Natural killer cell (primary cell): ENCODE measurements around the gene CEACAM6. TPM values are rescaled to one million over a fixed set of nuclear protein-coding genes. Genes with fewer than 3 reads are reported as not detected.

ENCODE experiments used
- ATAC-seq, 3 donors: fragments of 150-1000 bp in 2 of 3; fragments of 200-7000 bp in 1 of 3; cut with Tn5 transposase; 1 replicate in 1 of 3; 2 replicates in 2 of 3; pipeline ENCODE4 v1.10.0; 2021; ENCODE audit warnings: mild to moderate bottlenecking in 2 of 3, moderate library complexity in 2 of 3
- DNase-seq, 2 donors: peaks; one replicate each; pipeline versions ENCODE4 v3.0.0 to v3.0.0-alpha.2; 2013 to 2021; ENCODE audit warnings: mixed read lengths in 1 of 2
- H3K27ac ChIP-seq: one replicate; pipeline ENCODE4 v1.5.1; 2013; ENCODE audit warnings: mild to moderate bottlenecking, low read length
- H3K27me3 ChIP-seq: one replicate; pipeline ENCODE4 v1.6.1; 2013; ENCODE audit warnings: low read length; ENCODE audit not compliant: control insufficient read depth, insufficient read depth
- H3K36me3 ChIP-seq: one replicate; pipeline ENCODE4 v1.6.1; 2013; ENCODE audit warnings: low read length; ENCODE audit not compliant: control insufficient read depth, insufficient read depth
- H3K4me1 ChIP-seq: one replicate; pipeline ENCODE4 v1.6.1; 2013; ENCODE audit warnings: low read length; ENCODE audit not compliant: control insufficient read depth, insufficient read depth
- H3K4me3 ChIP-seq: one replicate; pipeline ENCODE4 v1.5.1; 2013; ENCODE audit warnings: low read length
- H3K9me3 ChIP-seq: one replicate; pipeline ENCODE4 v1.6.1; 2013; ENCODE audit warnings: low read length; ENCODE audit not compliant: control insufficient read depth, insufficient read depth
- H3K27ac Mint-ChIP-seq, 2 donors: one replicate each; pipeline ENCODE4 v1.8.0; 2022; ENCODE audit warnings: mild to moderate bottlenecking in 2 of 2, mixed read lengths in 2 of 2, moderate library complexity in 1 of 2
- H3K27me3 Mint-ChIP-seq, 2 donors: one replicate each; pipeline ENCODE4 v1.8.0; 2022; ENCODE audit warnings: low read depth in 2 of 2, mixed read lengths in 2 of 2
- H3K36me3 Mint-ChIP-seq: one replicate; pipeline ENCODE4 v1.8.0; 2022; ENCODE audit warnings: mixed read lengths
- H3K4me1 Mint-ChIP-seq, 2 donors: one replicate each; pipeline ENCODE4 v1.8.0; 2022; ENCODE audit warnings: mixed read lengths in 2 of 2
- H3K4me3 Mint-ChIP-seq: one replicate; pipeline ENCODE4 v1.8.0; 2022; ENCODE audit warnings: mild to moderate bottlenecking, moderate library complexity, mixed read lengths
- H3K9me3 Mint-ChIP-seq, 2 donors: one replicate each; pipeline ENCODE4 v1.8.0; 2022; ENCODE audit warnings: mixed read lengths in 2 of 2
- CTCF ChIP-seq: fragments of 200-600 bp; IDR thresholded peaks from one replicate; pipeline ENCODE4 v1.8.0; 2022; ENCODE audit warnings: antibody characterized with exemption
- WGBS: methylation state at CpG from one replicate; pipeline ENCODE4 v1.1.7; 2013; ENCODE audit warnings: missing lambda C conversion rate; ENCODE audit not compliant: insufficient coverage; 5-methylcytosine and 5-hydroxymethylcytosine counted together
- intact Hi-C: fragments of 100-400 bp; cut with micrococcal nuclease; formaldehyde crosslinking; loops from one replicate; pipeline ENCODE4 v1.14.2; 2022
- total RNA-seq, 4 donors: library from RNA; stranded (reverse); fragments of 120-200 nt in 1 of 4; gene quantifications; one replicate each; pipeline versions ENCODE4 v1.2.3 to v1.2.4, GENCODE V29; 2013 to 2022

The CEACAM6 gene
- total RNA-seq, 3 donors from 2014 or later (not counting 1 experiment from before 2014, with no cell fraction given), result not detected

GRCh38 chr19:41804336-41804735, 49.0 kb downstream of the CEACAM6 start:
- peak in 1 of 3 donors; percentile 51 for ATAC-seq
- Mint-ChIP-seq H3K27me3 (peaks cover 13 to 14% of the 10 kb centered on the region in 2 donors), H3K36me3 (no peaks in the 10 kb centered on the region), H3K4me3 (no peak overlapping the region), H3K4me1 (no peaks in the 10 kb centered on the region), H3K9me3 (no peaks in the 10 kb centered on the region), H3K27ac (no peak overlapping the region)
- intact Hi-C loops, result no loop called here
- Histone ChIP-seq H3K4me3 (no peak overlapping the region), H3K9me3 (no peaks in the 10 kb centered on the region), H3K36me3 (no peaks in the 10 kb centered on the region), H3K27me3 (no peaks in the 10 kb centered on the region), H3K4me1 (peaks cover 14% of the 10 kb centered on the region), H3K27ac (no peak overlapping the region)
- DNase-seq, result no peak
- TF ChIP-seq CTCF, result no peak
- WGBS, result 49% methylated on average over 3 of the region's 3 CpGs

DNA sequence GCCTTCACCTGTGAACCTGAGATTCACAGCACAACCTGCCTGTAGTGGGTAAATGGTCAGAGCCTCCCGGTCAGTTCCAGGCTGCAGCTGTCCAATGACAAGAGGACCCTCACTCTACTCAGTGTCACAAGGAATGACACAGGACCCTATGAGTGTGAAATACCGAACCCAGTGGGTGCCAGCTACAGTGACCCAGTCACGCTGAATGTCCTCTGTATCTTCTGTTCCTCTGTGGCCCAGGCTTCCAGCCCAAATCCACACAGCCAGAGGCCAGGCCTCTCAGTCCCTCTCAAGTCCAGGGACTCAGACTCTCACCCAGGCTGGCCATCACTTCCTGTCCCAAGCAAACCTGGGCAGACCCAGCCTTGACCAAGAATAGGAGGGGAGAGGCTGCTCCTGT, 51.8 kb downstream of the CEACAM6 start:
- DNase-seq (no peak), ATAC-seq (no peak)
- Mint-ChIP-seq H3K4me3 (no peak overlapping the region), H3K27me3 (peaks cover 14 to 15% of the 10 kb centered on the region in 2 donors), H3K36me3 (no peaks in the 10 kb centered on the region), H3K27ac (no peak overlapping the region), H3K9me3 (no peaks in the 10 kb centered on the region), H3K4me1 (no peaks in the 10 kb centered on the region)
- Histone ChIP-seq H3K9me3 (no peaks in the 10 kb centered on the region), H3K27ac (no peak overlapping the region), H3K4me1 (peaks cover 27% of the 10 kb centered on the region), H3K36me3 (no peaks in the 10 kb centered on the region), H3K4me3 (no peak overlapping the region), H3K27me3 (no peaks in the 10 kb centered on the region)
- TF ChIP-seq CTCF, result no peak
- intact Hi-C loops, result no loop called here
- 92% methylated on average over 3 of the region's 3 CpGs for WGBS

DNA sequence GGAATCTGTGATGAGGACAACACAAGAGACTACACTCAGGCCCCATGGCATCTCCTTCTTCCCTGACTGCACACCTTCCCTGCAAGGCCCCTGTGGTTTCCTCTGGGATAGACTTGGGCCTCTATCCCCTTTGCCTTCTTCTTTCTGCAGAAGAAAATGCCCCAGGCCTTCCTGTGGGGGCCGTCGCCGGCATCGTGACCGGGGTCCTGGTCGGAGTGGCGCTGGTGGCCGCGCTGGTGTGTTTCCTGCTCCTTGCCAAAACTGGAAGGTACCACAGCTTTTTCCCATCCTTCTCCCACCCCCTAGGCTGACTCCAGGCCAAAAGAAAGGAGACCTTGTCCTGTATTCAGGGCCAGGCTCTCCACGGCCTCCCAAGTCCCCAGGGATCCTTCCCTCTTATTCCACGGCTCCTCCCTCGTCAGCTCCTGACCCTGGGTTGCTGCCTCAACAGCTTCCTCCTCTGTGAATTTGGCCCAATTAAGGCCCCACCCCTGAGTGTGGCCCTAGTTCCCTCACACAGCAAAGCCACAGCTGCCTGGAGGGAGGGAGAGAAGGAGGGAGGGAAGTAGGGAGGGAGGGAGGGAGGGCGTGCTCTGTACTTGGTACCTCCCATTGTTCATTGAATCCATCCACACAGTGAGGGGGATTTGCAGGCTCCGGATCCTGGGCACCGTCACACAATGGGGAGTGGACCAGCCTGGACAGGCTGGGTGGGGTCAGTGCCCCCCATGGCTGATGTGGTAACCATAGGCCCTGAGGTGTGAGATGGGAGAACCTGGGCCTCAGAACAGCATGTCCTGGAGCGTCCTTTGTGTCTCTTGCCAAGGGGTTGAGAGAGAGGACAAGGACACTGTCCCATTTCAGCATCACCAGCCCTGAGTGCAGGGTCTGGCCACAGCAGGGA, 53.6 kb downstream of the CEACAM6 start:
- no peaks in the 10 kb centered on the region for H3K36me3 Mint-ChIP-seq
- intact Hi-C loops, result no loop called here

More for the DNA sequence above, 53.6 kb downstream of the CEACAM6 start:
- Histone ChIP-seq H3K27ac (no peak overlapping the region), H3K9me3 (no peaks in the 10 kb centered on the region), H3K4me1 (peaks cover 21% of the 10 kb centered on the region), H3K4me3 (no peak overlapping the region), H3K36me3 (no peaks in the 10 kb centered on the region), H3K27me3 (no peaks in the 10 kb centered on the region)
- no peak for TF ChIP-seq CTCF
- Mint-ChIP-seq H3K27ac (no peak overlapping the region), H3K4me3 (no peak overlapping the region), H3K9me3 (no peaks in the 10 kb centered on the region), H3K4me1 (no peaks in the 10 kb centered on the region), H3K27me3 (peaks cover 10 to 14% of the 10 kb centered on the region in 2 donors)
- ATAC-seq, result peak in 1 of 3 donors; percentile 50
- WGBS, result 54% methylated on average over 15 of the region's 16 CpGs
- DNase-seq, result no peak
